Right atrium auricular region (tissue), 2 donors: ENCODE data around the gene LAMA4. TPM values are rescaled to one million over a fixed set of nuclear protein-coding genes. Genes with fewer than 3 reads are reported as not detected.

Source experiments
- DNase-seq: peaks from one replicate; pipeline ENCODE4 v3.0.0-alpha.2; 2019; ENCODE audit warnings: low spot score
- H3K27ac ChIP-seq, 2 donors: fragments of 200-600 bp; sonication (generic); 1 replicate in 1 of 2; 2 replicates in 1 of 2; pipeline ENCODE4 v1.5.1; 2016 to 2019
- H3K27me3 ChIP-seq, 2 donors: fragments of 200-600 bp; sonication (generic); one replicate each; pipeline versions ENCODE4 v1.5.1 to v1.6.0; 2017 to 2019
- H3K36me3 ChIP-seq: fragments of 200-600 bp; sonication (generic); one replicate; pipeline ENCODE4 v1.5.1; 2016
- H3K4me1 ChIP-seq, 2 donors: fragments of 200-600 bp; sonication (generic); one replicate each; pipeline versions ENCODE4 v1.5.1 to v1.6.0; 2017 to 2019
- H3K4me3 ChIP-seq, 2 donors: fragments of 200-600 bp; sonication (generic); 1 replicate in 1 of 2; 2 replicates in 1 of 2; pipeline ENCODE4 v1.5.1; 2017 to 2019; ENCODE audit warnings: mild to moderate bottlenecking in 1 of 2, moderate library complexity in 1 of 2
- H3K9me3 ChIP-seq, 2 donors: fragments of 200-600 bp; sonication (generic); one replicate each; pipeline ENCODE4 v1.5.1; 2019
- total RNA-seq, 2 donors: library from RNA; depleted of rRNA; stranded (reverse); fragments of >200 nt; gene quantifications; one replicate each; pipeline ENCODE4 v1.1.0, GENCODE V29; 2016
- TF ChIP-seq, protein P1 (sequence below), 2 donors: fragments of 200-600 bp; sonication (generic); IDR thresholded peaks; one replicate each; pipeline ENCODE4 v1.5.1; 2019; ENCODE audit warnings: antibody characterized with exemption in 2 of 2

Gene LAMA4
- total RNA-seq, 2 donors from 2014 or later = 37.2 to 47.1 TPM

DNA sequence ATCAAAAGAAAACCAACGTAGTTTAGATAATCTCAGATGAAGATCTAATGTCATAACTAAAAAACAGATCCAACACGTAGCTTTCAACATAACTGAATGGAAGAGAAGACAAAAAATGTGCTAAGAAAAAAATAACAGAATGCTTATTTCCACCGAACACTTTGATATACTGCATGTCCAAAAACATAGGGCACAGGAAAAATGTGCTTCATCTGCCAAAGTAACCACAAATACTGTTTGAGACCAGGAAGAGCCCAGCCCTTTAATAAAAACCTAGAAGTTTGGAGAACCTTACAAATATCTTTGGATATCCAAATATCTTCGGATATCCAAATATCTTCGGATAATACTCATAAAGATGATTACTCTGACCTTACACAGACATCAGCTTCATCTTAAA is 19.8 kb downstream of the LAMA4 start:
- Histone ChIP-seq H3K36me3 (no peaks in the 10 kb centered on the region), H3K27ac (peak overlapping the region; percentile 72 to 84), H3K9me3 (no peaks in the 10 kb centered on the region), H3K27me3 (no peaks in the 10 kb centered on the region), H3K4me3 (no peak overlapping the region), H3K4me1 (peaks cover 0 to 59% of the 10 kb centered on the region in 2 donors)
- TF ChIP-seq, protein P1, sequence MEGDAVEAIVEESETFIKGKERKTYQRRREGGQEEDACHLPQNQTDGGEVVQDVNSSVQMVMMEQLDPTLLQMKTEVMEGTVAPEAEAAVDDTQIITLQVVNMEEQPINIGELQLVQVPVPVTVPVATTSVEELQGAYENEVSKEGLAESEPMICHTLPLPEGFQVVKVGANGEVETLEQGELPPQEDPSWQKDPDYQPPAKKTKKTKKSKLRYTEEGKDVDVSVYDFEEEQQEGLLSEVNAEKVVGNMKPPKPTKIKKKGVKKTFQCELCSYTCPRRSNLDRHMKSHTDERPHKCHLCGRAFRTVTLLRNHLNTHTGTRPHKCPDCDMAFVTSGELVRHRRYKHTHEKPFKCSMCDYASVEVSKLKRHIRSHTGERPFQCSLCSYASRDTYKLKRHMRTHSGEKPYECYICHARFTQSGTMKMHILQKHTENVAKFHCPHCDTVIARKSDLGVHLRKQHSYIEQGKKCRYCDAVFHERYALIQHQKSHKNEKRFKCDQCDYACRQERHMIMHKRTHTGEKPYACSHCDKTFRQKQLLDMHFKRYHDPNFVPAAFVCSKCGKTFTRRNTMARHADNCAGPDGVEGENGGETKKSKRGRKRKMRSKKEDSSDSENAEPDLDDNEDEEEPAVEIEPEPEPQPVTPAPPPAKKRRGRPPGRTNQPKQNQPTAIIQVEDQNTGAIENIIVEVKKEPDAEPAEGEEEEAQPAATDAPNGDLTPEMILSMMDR (IDR thresholded peaks at IDR 0.05) = no peak
- DNase-seq = no peak

- Histone ChIP-seq H3K4me3 (no peak overlapping the region), H3K4me1 (peaks cover 0 to 59% of the 10 kb centered on the region in 2 donors), H3K9me3 (no peaks in the 10 kb centered on the region), H3K27me3 (no peaks in the 10 kb centered on the region), H3K36me3 (no peaks in the 10 kb centered on the region), H3K27ac (peak overlapping the region; percentile 72 to 84)
- DNase-seq = no peak
- TF ChIP-seq, protein P1 (IDR thresholded peaks at IDR 0.05) = no peak
Measured at GRCh38 chr6:112233847-112234246, 20.5 kb downstream of the LAMA4 start.

DNA sequence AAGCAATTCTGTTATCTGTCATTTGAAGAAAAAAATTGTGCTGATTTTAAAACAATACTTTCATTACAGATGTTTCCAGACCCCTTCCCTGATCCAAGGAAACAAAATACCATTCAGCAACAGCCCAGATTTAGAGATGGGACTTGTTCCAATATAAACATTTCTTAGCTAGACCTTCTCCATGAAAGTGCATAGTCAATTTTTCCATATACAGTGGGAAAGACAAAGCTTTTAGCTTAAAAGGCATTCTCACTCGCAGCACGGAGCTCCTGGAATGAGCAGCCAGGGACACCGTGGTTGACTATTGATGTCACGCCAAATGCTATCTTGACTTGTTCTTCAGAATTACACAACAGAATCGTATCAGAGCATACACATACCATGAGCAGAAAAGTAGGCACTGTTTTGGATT is 21.5 kb downstream of the LAMA4 start:
- TF ChIP-seq, protein P1 (IDR thresholded peaks at IDR 0.05) = no peak
- Histone ChIP-seq H3K9me3 (no peaks in the 10 kb centered on the region), H3K27me3 (no peaks in the 10 kb centered on the region), H3K36me3 (no peaks in the 10 kb centered on the region), H3K4me1 (peaks cover 0 to 57% of the 10 kb centered on the region in 2 donors), H3K4me3 (peak overlapping the region in 1 of 2 donors; percentile 5), H3K27ac (peak overlapping the region; percentile 72 to 84)
- no peak for DNase-seq

DNA sequence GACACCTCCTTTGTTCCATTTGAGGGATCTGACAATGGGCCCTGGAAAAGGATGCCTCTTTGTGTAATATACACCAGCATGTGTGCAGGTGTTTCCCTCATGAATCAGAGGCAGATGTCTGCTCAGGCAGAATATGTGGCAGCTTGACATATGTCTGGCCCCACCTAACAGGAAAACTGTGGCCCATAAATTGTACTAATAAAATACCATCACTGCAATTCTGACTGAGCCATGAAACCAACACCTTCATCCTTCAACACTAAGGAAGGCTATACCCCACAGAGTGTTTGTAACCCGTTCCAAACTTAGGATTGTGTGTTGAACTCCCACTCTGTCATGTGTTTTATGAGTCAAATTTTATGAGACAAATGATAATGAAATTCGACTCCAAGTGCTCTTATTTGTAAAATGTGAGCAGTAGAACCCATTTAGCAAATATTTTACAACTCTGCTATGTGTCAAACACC is 22.7 kb downstream of the LAMA4 start:
- H3K36me3 ChIP-seq = no peaks in the 10 kb centered on the region
- H3K27ac ChIP-seq = peak overlapping the region; percentile 72 to 84
- H3K27me3 ChIP-seq = no peaks in the 10 kb centered on the region
- H3K9me3 ChIP-seq = no peaks in the 10 kb centered on the region
- H3K4me3 ChIP-seq = no peak overlapping the region
- TF ChIP-seq, protein P1 (IDR thresholded peaks at IDR 0.05) = no peak
- peaks cover 0 to 56% of the 10 kb centered on the region in 2 donors for H3K4me1 ChIP-seq
- DNase-seq = no peak

DNA sequence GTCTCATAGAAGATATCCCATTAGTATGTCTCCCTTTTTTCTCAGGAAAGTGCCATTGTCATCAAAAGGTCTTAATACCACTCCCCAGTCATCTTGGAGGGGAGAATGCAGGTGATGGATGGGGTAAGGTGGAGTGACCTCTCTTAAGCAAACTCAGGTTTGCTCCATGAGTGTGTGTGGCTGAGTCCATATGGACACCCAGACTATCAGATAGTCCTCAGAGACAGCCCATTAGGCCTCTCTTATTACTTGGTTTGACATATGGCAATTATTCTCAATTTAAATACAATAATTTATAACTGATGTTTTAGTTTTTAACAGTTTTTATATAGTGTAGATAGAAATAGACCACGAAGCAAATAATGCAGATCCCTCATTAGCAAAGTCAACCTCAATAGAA is 23.2 kb downstream of the LAMA4 start:
- Histone ChIP-seq H3K4me3 (no peak overlapping the region), H3K27me3 (no peaks in the 10 kb centered on the region), H3K27ac (peak overlapping the region; percentile 72 to 84), H3K4me1 (peaks cover 0 to 56% of the 10 kb centered on the region in 2 donors), H3K36me3 (no peaks in the 10 kb centered on the region), H3K9me3 (no peaks in the 10 kb centered on the region)
- TF ChIP-seq, protein P1 (IDR thresholded peaks at IDR 0.05) = no peak
- DNase-seq = no peak
